Measurements from ENCODE around the gene PFN4. TPM values are rescaled to one million over a fixed set of nuclear protein-coding genes. Genes with fewer than 3 reads are reported as not detected.

The PFN4 gene
- total and polyA plus RNA-seq, 9 of the 15 experiments (the other 6 are each of a cell fraction or from before 2014, with no cell fraction given): 0.07 to 0.54 (median 0.31) TPM; not detected in 2

DNA sequence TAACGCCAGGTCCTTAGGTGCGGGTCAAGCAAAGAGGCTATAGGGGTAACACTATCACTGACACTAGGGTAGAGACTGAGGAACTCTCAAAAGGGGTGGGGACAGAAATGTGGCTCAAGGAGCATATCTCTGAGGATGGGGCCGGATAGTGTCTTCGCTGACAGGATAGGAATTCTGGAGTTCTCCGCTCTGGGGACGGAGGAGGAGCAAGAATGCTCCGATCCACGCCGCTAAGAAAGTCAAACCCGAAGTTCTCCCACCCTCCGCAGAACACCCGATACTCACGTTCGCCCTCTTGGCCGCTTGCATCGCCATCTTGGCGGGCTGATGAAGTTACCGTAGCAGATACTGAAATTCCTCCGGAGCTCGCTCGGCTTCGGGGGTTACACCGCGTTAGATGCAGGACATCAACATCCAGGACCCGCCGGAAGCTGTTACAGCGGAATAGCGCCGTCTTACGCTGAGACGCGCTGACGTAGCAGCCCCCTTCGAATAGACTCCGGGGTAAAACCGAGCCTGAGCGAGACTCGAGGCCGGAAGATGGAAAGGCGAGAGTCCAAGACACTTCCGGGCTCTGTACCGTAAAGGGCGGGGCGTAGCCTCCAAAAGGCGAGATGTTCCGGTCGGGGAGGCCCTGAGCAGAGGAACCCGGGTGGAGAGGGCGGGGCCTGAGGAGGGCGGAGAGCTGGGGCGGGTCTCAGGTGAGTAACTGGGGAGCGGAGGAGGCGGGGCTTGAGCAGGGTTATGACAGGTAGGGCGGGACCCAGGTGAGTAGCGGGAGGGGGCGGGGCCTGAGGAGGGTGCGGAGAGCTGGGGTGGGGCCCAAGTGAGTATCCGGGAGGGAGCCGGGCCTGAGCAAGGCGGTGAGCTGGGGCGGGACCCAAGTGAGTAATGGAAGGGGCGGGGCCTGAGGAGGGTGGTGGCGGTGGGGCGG, 47.0 kb downstream of the PFN4 start, which contains the start of gene SF3B6 (continued):
- peak; percentile 15; the same call in 1 of the 2 replicates for TF ChIP-seq KLF6 (CRISPR knock-in tag; IDR thresholded peaks at IDR 0.05; ENCODE audit: borderline replicate concordance)
- TF ChIP-seq ARNT (IDR thresholded peaks at IDR 0.05): peak; percentile 54 to 90; a peak in 2 of 4 replicates
- no peak for TF ChIP-seq SREBF2 (CRISPR knock-in tag; IDR thresholded peaks at IDR 0.05)
- TF ChIP-seq NR2C1 (IDR thresholded peaks at IDR 0.05): peak; percentile 97
- TF ChIP-seq NR2C1 (tag; IDR thresholded peaks at IDR 0.05): peak; percentile 99
- 0 out of 2 replicates have a peak, but pooled peaks have one; percentile 11 for TF ChIP-seq PHB2 (IDR thresholded peaks at IDR 0.05; ENCODE audit: low read depth)
- TF ChIP-seq PHF20 (IDR thresholded peaks at IDR 0.05; ENCODE audit: partially characterized antibody): peak; percentile 97
- TF ChIP-seq, protein P1, sequence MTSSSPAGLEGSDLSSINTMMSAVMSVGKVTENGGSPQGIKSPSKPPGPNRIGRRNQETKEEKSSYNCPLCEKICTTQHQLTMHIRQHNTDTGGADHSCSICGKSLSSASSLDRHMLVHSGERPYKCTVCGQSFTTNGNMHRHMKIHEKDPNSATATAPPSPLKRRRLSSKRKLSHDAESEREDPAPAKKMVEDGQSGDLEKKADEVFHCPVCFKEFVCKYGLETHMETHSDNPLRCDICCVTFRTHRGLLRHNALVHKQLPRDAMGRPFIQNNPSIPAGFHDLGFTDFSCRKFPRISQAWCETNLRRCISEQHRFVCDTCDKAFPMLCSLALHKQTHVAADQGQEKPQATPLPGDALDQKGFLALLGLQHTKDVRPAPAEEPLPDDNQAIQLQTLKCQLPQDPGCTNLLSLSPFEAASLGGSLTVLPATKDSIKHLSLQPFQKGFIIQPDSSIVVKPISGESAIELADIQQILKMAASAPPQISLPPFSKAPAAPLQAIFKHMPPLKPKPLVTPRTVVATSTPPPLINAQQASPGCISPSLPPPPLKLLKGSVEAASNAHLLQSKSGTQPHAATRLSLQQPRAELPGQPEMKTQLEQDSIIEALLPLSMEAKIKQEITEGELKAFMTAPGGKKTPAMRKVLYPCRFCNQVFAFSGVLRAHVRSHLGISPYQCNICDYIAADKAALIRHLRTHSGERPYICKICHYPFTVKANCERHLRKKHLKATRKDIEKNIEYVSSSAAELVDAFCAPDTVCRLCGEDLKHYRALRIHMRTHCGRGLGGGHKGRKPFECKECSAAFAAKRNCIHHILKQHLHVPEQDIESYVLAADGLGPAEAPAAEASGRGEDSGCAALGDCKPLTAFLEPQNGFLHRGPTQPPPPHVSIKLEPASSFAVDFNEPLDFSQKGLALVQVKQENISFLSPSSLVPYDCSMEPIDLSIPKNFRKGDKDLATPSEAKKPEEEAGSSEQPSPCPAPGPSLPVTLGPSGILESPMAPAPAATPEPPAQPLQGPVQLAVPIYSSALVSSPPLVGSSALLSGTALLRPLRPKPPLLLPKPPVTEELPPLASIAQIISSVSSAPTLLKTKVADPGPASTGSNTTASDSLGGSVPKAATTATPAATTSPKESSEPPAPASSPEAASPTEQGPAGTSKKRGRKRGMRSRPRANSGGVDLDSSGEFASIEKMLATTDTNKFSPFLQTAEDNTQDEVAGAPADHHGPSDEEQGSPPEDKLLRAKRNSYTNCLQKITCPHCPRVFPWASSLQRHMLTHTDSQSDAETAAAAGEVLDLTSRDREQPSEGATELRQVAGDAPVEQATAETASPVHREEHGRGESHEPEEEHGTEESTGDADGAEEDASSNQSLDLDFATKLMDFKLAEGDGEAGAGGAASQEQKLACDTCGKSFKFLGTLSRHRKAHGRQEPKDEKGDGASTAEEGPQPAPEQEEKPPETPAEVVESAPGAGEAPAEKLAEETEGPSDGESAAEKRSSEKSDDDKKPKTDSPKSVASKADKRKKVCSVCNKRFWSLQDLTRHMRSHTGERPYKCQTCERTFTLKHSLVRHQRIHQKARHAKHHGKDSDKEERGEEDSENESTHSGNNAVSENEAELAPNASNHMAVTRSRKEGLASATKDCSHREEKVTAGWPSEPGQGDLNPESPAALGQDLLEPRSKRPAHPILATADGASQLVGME (CRISPR knock-in tag; IDR thresholded peaks at IDR 0.05): 0 out of 2 replicates have a peak, but pooled peaks have one; percentile 73
- TF ChIP-seq NR2C2 (CRISPR knock-in tag; IDR thresholded peaks at IDR 0.05): peak; percentile 93
- TF ChIP-seq NR2C2 (tag; IDR thresholded peaks at IDR 0.05): peak; percentile 99
- TF ChIP-seq, protein P2, sequence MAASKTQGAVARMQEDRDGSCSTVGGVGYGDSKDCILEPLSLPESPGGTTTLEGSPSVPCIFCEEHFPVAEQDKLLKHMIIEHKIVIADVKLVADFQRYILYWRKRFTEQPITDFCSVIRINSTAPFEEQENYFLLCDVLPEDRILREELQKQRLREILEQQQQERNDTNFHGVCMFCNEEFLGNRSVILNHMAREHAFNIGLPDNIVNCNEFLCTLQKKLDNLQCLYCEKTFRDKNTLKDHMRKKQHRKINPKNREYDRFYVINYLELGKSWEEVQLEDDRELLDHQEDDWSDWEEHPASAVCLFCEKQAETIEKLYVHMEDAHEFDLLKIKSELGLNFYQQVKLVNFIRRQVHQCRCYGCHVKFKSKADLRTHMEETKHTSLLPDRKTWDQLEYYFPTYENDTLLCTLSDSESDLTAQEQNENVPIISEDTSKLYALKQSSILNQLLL (CRISPR knock-in tag; IDR thresholded peaks at IDR 0.05; ENCODE audit: borderline replicate concordance): no peak
- peak; percentile 96 for TF ChIP-seq CXXC5 (CRISPR knock-in tag; IDR thresholded peaks at IDR 0.05)
- TF ChIP-seq ELF1 (tag; IDR thresholded peaks at IDR 0.05): peak; percentile 98
- peak; percentile 80; the same call in 1 of the 2 replicates for TF ChIP-seq RNF2 (IDR thresholded peaks at IDR 0.05)
- TF ChIP-seq, protein P3, sequence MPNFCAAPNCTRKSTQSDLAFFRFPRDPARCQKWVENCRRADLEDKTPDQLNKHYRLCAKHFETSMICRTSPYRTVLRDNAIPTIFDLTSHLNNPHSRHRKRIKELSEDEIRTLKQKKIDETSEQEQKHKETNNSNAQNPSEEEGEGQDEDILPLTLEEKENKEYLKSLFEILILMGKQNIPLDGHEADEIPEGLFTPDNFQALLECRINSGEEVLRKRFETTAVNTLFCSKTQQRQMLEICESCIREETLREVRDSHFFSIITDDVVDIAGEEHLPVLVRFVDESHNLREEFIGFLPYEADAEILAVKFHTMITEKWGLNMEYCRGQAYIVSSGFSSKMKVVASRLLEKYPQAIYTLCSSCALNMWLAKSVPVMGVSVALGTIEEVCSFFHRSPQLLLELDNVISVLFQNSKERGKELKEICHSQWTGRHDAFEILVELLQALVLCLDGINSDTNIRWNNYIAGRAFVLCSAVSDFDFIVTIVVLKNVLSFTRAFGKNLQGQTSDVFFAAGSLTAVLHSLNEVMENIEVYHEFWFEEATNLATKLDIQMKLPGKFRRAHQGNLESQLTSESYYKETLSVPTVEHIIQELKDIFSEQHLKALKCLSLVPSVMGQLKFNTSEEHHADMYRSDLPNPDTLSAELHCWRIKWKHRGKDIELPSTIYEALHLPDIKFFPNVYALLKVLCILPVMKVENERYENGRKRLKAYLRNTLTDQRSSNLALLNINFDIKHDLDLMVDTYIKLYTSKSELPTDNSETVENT (CRISPR knock-in tag; IDR thresholded peaks at IDR 0.05): no peak
- peak; percentile 45; the same call in 1 of the 2 replicates for TF ChIP-seq KHSRP (IDR thresholded peaks at IDR 0.05)
- TF ChIP-seq MBD2 (IDR thresholded peaks at IDR 0.05; ENCODE audit: borderline replicate concordance, low read depth): peak; percentile 90
